ENCODE measurements around the gene LSM14B. TPM values are rescaled to one million over a fixed set of nuclear protein-coding genes. Genes with fewer than 3 reads are reported as not detected.

Gene LSM14B
- total RNA-seq, 1 experiment from 2014 or later = 82.4 TPM

GRCh38 chr20:62104234-62104789 is 18.0 kb upstream of the LSM14B start:
- Histone ChIP-seq H3K9me3 (ENCODE audit: control insufficient read depth, low read depth, low read length) (no peaks in the 10 kb centered on the region), H2AK5ac (ENCODE audit: insufficient read length, low read length) (no peak overlapping the region), H3K27ac (ENCODE audit: insufficient read length, low read depth, low read length) (no peak overlapping the region), H3K23ac (ENCODE audit: insufficient read length, low read depth, low read length) (no peak overlapping the region), H3T11ph (ENCODE audit: low read length) (no peak overlapping the region), H3K9ac (ENCODE audit: extremely low read depth, insufficient read length, low read length) (no peak overlapping the region), H4K20me1 (ENCODE audit: control insufficient read depth, insufficient read depth, insufficient read length) (no peaks in the 10 kb centered on the region), H3K18ac (ENCODE audit: insufficient read length, low read depth, low read length) (no peak overlapping the region), H3K14ac (ENCODE audit: insufficient read depth, low read length) (peak overlapping the region; percentile 40; the same call in 1 of the 2 replicates), H3K4me1 (ENCODE audit: insufficient read depth, low read length) (no peaks in the 10 kb centered on the region; the same call in 1 of the 2 replicates), H3K79me1 (ENCODE audit: insufficient read depth, low read depth, low read length, poor library complexity, severe bottlenecking) (no peaks in the 10 kb centered on the region), H4K8ac (replicated peaks; ENCODE audit: insufficient read length, low read depth, low read length) (no peak overlapping the region), H2BK120ac (ENCODE audit: low read depth, low read length, poor library complexity, severe bottlenecking) (no peak overlapping the region), H3K56ac (ENCODE audit: insufficient read length, low read depth, low read length) (no peak overlapping the region), H2BK5ac (ENCODE audit: insufficient read length, low read length) (no peak overlapping the region), H3K23me2 (ENCODE audit: insufficient read length, low read depth, low read length, poor library complexity, severe bottlenecking) (no peaks in the 10 kb centered on the region), H3K27me3 (ENCODE audit: insufficient read depth, low read length) (no peaks in the 10 kb centered on the region), H2AFZ (ENCODE audit: low read length) (no peak overlapping the region), H2BK20ac (ENCODE audit: low read depth, low read length, poor library complexity, severe bottlenecking) (no peak overlapping the region), H4K5ac (ENCODE audit: insufficient read length, low read depth, low read length) (no peak overlapping the region), H4K91ac (ENCODE audit: insufficient read length, low read depth, low read length) (no peak overlapping the region), H2BK15ac (ENCODE audit: low read depth, low read length) (no peak overlapping the region), H3K4ac (ENCODE audit: low read depth, low read length) (no peak overlapping the region), H3K4me2 (ENCODE audit: insufficient read depth, insufficient read length, low read length) (no peak overlapping the region), H2BK12ac (ENCODE audit: insufficient read length, low read depth, low read length) (no peak overlapping the region), H3K79me2 (ENCODE audit: insufficient read depth, low read length) (no peaks in the 10 kb centered on the region)
- peaks cover 27 to 29% of the 10 kb centered on the region in 2 experiments for H3K9me3 Mint-ChIP-seq
- TF ChIP-seq CTCF (conservative IDR thresholded peaks at IDR 0.05) = no peak
- peaks cover 8 to 15% of the 10 kb centered on the region in 2 experiments for H3K4me1 Mint-ChIP-seq
- no peak overlapping the region for H3K27ac Mint-ChIP-seq
- peaks cover 22% of the 10 kb centered on the region for H3K27me3 Mint-ChIP-seq (ENCODE audit: low read depth)
- peaks cover 5 to 7% (median 6%) of the 10 kb centered on the region in 3 experiments; a peak in 5 of 7 replicates for H3K36me3 Mint-ChIP-seq (ENCODE audit: insufficient read depth in 1 of 3, low read depth in 3 of 3)
- no peak for DNase-seq
- no CpG with 5 or more reads among the region's 15 CpGs for WGBS (ENCODE audit: extremely low coverage, insufficient read length, low lambda C conversion rate)
- H3K4me3 Mint-ChIP-seq = no peak overlapping the region

All from H9 (cell line).